ENCODE results near the gene METTL17. TPM values are rescaled to one million over a fixed set of nuclear protein-coding genes. Genes with fewer than 3 reads are reported as not detected.

METTL17 gene
- polyA plus RNA-seq, 1 donor from 2014 or later = 231 TPM

DNA sequence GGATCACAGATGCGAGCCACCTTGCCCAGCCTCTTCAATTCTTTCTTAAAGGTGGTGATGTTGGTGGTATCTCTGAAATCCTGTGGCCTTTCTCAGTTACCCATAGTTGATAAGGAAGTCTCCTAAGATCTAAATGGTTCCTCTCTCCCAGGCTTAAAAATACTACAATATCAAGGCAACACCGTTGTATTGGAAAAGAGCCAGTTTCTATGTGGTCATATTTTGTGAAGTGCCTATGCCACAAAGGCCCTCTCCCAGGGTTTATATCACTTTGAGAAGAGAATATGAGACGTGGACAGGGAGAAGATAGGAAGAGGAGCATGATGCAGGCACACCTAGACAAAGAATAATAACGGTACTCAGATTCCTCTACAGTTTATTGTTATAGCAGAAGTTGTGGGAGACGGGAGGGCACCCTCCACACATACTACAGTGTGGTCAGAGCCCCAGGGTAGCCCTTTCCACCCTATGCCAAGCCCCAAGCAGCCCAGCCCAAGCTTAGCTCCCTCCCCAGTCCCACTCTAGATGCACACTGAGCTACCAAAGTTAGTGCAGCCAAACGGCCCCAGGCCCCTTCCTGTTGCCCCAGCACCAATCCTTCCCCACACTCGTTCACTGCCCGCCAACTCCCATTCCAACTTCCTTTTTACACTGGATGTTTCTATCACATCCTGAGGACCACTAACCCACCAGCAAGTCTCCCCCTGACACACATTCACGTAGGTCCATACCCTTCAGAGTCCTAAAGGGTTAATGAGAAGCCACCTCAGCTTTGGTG, 26.8 kb downstream of the METTL17 start:
- no peaks in the 10 kb centered on the region for H3K36me3 ChIP-seq (ENCODE audit: insufficient read depth, low read length)

DNA sequence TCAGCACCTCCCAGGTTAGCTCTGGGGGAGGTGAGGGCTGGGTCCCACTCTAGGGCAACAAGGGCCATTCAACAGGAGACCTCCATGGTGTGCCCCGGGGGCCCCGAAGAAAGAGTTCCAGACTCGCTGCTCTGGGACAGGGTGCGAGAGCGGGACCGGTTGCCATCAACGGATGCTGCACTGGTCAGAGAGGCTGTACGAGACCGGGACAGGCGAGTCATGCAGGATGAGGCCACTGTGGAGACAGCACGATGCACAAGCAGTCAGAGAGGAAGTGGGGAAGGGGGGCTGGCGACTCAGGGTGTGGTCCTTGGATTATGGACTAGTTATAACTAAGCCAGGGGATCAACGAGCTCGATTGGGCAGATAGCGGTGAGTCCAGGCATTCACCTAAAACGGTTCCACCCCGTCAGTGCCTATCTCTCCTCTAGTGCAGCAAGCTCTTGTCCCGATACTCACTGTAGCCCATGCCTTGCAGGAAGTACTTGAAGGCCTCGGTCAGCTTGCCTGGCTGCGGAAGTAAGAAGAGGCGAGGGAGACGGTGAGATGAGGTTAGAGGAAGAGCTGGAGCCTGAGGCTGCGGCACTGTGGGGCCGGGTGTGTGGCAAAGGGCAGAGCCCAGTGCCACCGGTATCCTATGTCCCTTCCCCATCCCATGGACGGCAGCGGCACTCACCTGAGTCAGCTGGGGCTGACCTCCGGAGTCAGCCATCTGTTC, 27.9 kb downstream of the METTL17 start:
- H3K4me2 ChIP-seq (ENCODE audit: low read length) = no peak overlapping the region
- no peaks in the 10 kb centered on the region for H3K36me3 ChIP-seq (ENCODE audit: insufficient read depth, low read length)
- H3K4me3 ChIP-seq (ENCODE audit: low read length) = no peak overlapping the region
- H3K9me3 ChIP-seq (ENCODE audit: low read length) = no peaks in the 10 kb centered on the region
- no peak overlapping the region for H2AFZ ChIP-seq (ENCODE audit: low read depth, low read length)
- H3K9ac ChIP-seq (ENCODE audit: low read length) = no peak overlapping the region
- no peaks in the 10 kb centered on the region for H3K9me2 ChIP-seq (ENCODE audit: insufficient read depth, low read length)
- H3K79me2 ChIP-seq (replicated peaks; ENCODE audit: insufficient read depth, low read length) = no peaks in the 10 kb centered on the region
- TF ChIP-seq MXI1 (conservative IDR thresholded peaks at IDR 0.05; ENCODE audit: poor library complexity, severe bottlenecking) (no peak), TAF1 (IDR thresholded peaks at IDR 0.05; ENCODE audit: low read depth) (no peak), SMC3 (conservative IDR thresholded peaks at IDR 0.05; ENCODE audit: poor library complexity) (no peak), RAD21 (conservative IDR thresholded peaks at IDR 0.05) (no peak), EP300 (conservative IDR thresholded peaks at IDR 0.05; ENCODE audit: poor library complexity, severe bottlenecking) (no peak), EZH2 (IDR thresholded peaks at IDR 0.05; ENCODE audit: borderline replicate concordance, insufficient read depth, low read length, poor library complexity, severe bottlenecking) (no peak), POLR2AphosphoS5 (IDR thresholded peaks at IDR 0.05) (no peak)
- TF ChIP-seq, protein P1, sequence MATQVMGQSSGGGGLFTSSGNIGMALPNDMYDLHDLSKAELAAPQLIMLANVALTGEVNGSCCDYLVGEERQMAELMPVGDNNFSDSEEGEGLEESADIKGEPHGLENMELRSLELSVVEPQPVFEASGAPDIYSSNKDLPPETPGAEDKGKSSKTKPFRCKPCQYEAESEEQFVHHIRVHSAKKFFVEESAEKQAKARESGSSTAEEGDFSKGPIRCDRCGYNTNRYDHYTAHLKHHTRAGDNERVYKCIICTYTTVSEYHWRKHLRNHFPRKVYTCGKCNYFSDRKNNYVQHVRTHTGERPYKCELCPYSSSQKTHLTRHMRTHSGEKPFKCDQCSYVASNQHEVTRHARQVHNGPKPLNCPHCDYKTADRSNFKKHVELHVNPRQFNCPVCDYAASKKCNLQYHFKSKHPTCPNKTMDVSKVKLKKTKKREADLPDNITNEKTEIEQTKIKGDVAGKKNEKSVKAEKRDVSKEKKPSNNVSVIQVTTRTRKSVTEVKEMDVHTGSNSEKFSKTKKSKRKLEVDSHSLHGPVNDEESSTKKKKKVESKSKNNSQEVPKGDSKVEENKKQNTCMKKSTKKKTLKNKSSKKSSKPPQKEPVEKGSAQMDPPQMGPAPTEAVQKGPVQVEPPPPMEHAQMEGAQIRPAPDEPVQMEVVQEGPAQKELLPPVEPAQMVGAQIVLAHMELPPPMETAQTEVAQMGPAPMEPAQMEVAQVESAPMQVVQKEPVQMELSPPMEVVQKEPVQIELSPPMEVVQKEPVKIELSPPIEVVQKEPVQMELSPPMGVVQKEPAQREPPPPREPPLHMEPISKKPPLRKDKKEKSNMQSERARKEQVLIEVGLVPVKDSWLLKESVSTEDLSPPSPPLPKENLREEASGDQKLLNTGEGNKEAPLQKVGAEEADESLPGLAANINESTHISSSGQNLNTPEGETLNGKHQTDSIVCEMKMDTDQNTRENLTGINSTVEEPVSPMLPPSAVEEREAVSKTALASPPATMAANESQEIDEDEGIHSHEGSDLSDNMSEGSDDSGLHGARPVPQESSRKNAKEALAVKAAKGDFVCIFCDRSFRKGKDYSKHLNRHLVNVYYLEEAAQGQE (IDR thresholded peaks at IDR 0.05; ENCODE audit: borderline replicate concordance) = no peak
- TF ChIP-seq, protein P2, sequence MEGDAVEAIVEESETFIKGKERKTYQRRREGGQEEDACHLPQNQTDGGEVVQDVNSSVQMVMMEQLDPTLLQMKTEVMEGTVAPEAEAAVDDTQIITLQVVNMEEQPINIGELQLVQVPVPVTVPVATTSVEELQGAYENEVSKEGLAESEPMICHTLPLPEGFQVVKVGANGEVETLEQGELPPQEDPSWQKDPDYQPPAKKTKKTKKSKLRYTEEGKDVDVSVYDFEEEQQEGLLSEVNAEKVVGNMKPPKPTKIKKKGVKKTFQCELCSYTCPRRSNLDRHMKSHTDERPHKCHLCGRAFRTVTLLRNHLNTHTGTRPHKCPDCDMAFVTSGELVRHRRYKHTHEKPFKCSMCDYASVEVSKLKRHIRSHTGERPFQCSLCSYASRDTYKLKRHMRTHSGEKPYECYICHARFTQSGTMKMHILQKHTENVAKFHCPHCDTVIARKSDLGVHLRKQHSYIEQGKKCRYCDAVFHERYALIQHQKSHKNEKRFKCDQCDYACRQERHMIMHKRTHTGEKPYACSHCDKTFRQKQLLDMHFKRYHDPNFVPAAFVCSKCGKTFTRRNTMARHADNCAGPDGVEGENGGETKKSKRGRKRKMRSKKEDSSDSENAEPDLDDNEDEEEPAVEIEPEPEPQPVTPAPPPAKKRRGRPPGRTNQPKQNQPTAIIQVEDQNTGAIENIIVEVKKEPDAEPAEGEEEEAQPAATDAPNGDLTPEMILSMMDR (IDR thresholded peaks at IDR 0.05; ENCODE audit: poor library complexity, severe bottlenecking) = no peak
- H3K27me3 ChIP-seq (ENCODE audit: insufficient read depth, low read depth, low read length) = no peaks in the 10 kb centered on the region
- H3F3A ChIP-seq (ENCODE audit: insufficient read depth, low read length, poor library complexity, severe bottlenecking) = no peaks in the 10 kb centered on the region
- H3K27ac ChIP-seq (ENCODE audit: low read length) = no peak overlapping the region
- no peaks in the 10 kb centered on the region for H4K20me1 ChIP-seq (ENCODE audit: insufficient read depth)

More for the DNA sequence above, 26.8 kb downstream of the METTL17 start:
- no peaks in the 10 kb centered on the region for H4K20me1 ChIP-seq (ENCODE audit: insufficient read depth)
- TF ChIP-seq POLR2AphosphoS5 (IDR thresholded peaks at IDR 0.05) = no peak
- TF ChIP-seq RAD21 (conservative IDR thresholded peaks at IDR 0.05) = no peak
- TF ChIP-seq, protein P1 (IDR thresholded peaks at IDR 0.05; ENCODE audit: borderline replicate concordance) = no peak
- TF ChIP-seq, protein P2 (IDR thresholded peaks at IDR 0.05; ENCODE audit: poor library complexity, severe bottlenecking) = no peak
- H2AFZ ChIP-seq (ENCODE audit: low read depth, low read length) = no peak overlapping the region
- H3K27ac ChIP-seq (ENCODE audit: low read length) = no peak overlapping the region
- no peaks in the 10 kb centered on the region for H3K9me2 ChIP-seq (ENCODE audit: insufficient read depth, low read length)
- H3F3A ChIP-seq (ENCODE audit: insufficient read depth, low read length, poor library complexity, severe bottlenecking) = no peaks in the 10 kb centered on the region
- H3K9ac ChIP-seq (ENCODE audit: low read length) = no peak overlapping the region
- no peaks in the 10 kb centered on the region for H3K79me2 ChIP-seq (replicated peaks; ENCODE audit: insufficient read depth, low read length)
- H3K4me3 ChIP-seq (ENCODE audit: low read length) = no peak overlapping the region
- no peaks in the 10 kb centered on the region for H3K9me3 ChIP-seq (ENCODE audit: low read length)
- no peak overlapping the region for H3K4me2 ChIP-seq (ENCODE audit: low read length)
- no peaks in the 10 kb centered on the region for H3K27me3 ChIP-seq (ENCODE audit: insufficient read depth, low read depth, low read length)

All from neural cell (in vitro differentiated cells).